Naive thymus-derived CD8-positive, alpha-beta T cell (primary cell): Measurements from ENCODE around the gene ESAM. TPM values are rescaled to one million over a fixed set of nuclear protein-coding genes. Genes with fewer than 3 reads are reported as not detected.

Experiments used
- ATAC-seq, 2 donors: fragments of 150-1000 bp; cut with Tn5 transposase in 1 of 2; sonication (Bioruptor Pico), chemical (Tn5 transposase) in 1 of 2; 1 replicate in 1 of 2; 2 replicates in 1 of 2; pipeline ENCODE4 v1.10.0; 2021; ENCODE audit warnings: mild to moderate bottlenecking in 2 of 2, moderate library complexity in 2 of 2
- POLR2A ChIA-PET: fragments of 350-600 bp; sonication (Branson Sonifier 250); formaldehyde crosslinking; loops from one replicate; lab custom pipeline; 2021; ENCODE audit warnings: antibody characterized with exemption; lab: Charles Lee
- DNase-seq, 10 donors: peaks; one replicate each; pipeline versions ENCODE4 v3.0.0 to v3.0.0-alpha.2; 2020 to 2022
- H3K27ac Mint-ChIP-seq, 10 donors: one replicate each; pipeline ENCODE4 v1.8.0; 2020 to 2022; ENCODE audit warnings: mild to moderate bottlenecking in 10 of 10, mixed read lengths in 10 of 10, moderate library complexity in 4 of 10, inconsistent platforms in 1 of 10
- H3K27me3 Mint-ChIP-seq, 5 donors: one replicate each; pipeline ENCODE4 v1.8.0; 2021 to 2022; ENCODE audit warnings: mixed read lengths in 5 of 5
- H3K36me3 Mint-ChIP-seq, 3 donors: one replicate each; pipeline ENCODE4 v1.8.0; 2020 to 2022; ENCODE audit warnings: mixed read lengths in 3 of 3, mild to moderate bottlenecking in 2 of 3, inconsistent platforms in 1 of 3
- H3K4me1 Mint-ChIP-seq, 4 donors: one replicate each; pipeline ENCODE4 v1.8.0; 2021 to 2022; ENCODE audit warnings: mixed read lengths in 4 of 4
- H3K4me3 Mint-ChIP-seq, 10 donors: one replicate each; pipeline ENCODE4 v1.8.0; 2020 to 2022; ENCODE audit warnings: mild to moderate bottlenecking in 10 of 10, mixed read lengths in 10 of 10, moderate library complexity in 6 of 10, inconsistent platforms in 1 of 10
- H3K9me3 Mint-ChIP-seq, 9 donors: one replicate each; pipeline ENCODE4 v1.8.0; 2020 to 2022; ENCODE audit warnings: mixed read lengths in 9 of 9, mild to moderate bottlenecking in 3 of 9, inconsistent platforms in 1 of 9, moderate library complexity in 1 of 9
- polyA plus RNA-seq, 3 donors: library from polyadenylated mRNA; unstranded; fragments of 300-500 nt; fragmentation: Illumina TruSeq; gene quantifications; one replicate each; pipeline ENCODE4 v1.2.3, GENCODE V29; 2021
- total RNA-seq, 8 experiments: library from RNA in 2 of 8; stranded (reverse) in 2 of 8; gene quantifications; one replicate each; pipeline ENCODE4 v1.2.3 and lab custom pipeline; 2021 to 2026

ESAM gene
- total RNA-seq (1 to 10 TPM; 2.8 to 3.0 TPM), polyA plus RNA-seq (1 to 10 TPM; 1.9 to 2.6 (median 2.5) TPM), total RNA-seq (lab: John Stamatoyannopoulos, UW) (0.45 to 3.4 (median 1.2) reads per million in 6 experiments)

GRCh38 chr11:124762105-124762623 lies at the start of gene ESAM:
ESAM (minus strand) TSS chr11:124762290; CDS start chr11:124762154, 136 bp downstream.
- Mint-ChIP-seq H3K4me3 (peak within 1 kb of the TSS; percentile 88 to 99 (median 97)), H3K27ac (peak within 1 kb of the TSS; percentile 19 to 92 (median 87)), H3K4me1 (peaks cover 13 to 45% (median 39%) of the 10 kb centered on the region in 4 donors), H3K27me3 (peaks cover 13 to 43% (median 21%) of the 10 kb centered on the region in 5 donors), H3K36me3 (peaks cover 0 to 15% (median 0%) of the 10 kb centered on the region in 3 donors), H3K9me3 (no peaks in the 10 kb centered on the region)
- DNase-seq (peak; percentile 46 to 81 (median 62)), ATAC-seq (peak; percentile 67 to 74)
- POLR2A ChIA-PET, result interaction anchor here (1.0 to 4.6 kb wide), 8 partner anchors 10 to 92 kb away, joined by 3 to 51 read pairs (median 10); partner anchors contain the start of genes MSANTD2, SIAE, SPA17 and VSIG2

GRCh38 chr11:124811399-124812125 lies 49.5 kb upstream of the ESAM start:
- Mint-ChIP-seq H3K4me3 (no peak overlapping the region), H3K27me3 (peaks cover 10 to 35% (median 24%) of the 10 kb centered on the region in 5 donors), H3K4me1 (no peaks in the 10 kb centered on the region), H3K36me3 (peaks cover 0 to 15% (median 2%) of the 10 kb centered on the region in 3 donors), H3K27ac (no peak overlapping the region), H3K9me3 (no peaks in the 10 kb centered on the region)
- ATAC-seq (no peak), DNase-seq (no peak)
- POLR2A ChIA-PET, result no interaction called here

GRCh38 chr11:124807660-124808270 lies 45.7 kb upstream of the ESAM start:
- POLR2A ChIA-PET, result no interaction called here
- no peaks in the 10 kb centered on the region for H3K9me3 Mint-ChIP-seq
- H3K36me3 Mint-ChIP-seq, result peaks cover 0 to 24% (median 8%) of the 10 kb centered on the region in 3 donors
- DNase-seq, result no peak
- no peak overlapping the region for H3K27ac Mint-ChIP-seq
- ATAC-seq, result no peak
- H3K4me1 Mint-ChIP-seq, result peaks cover 0 to 1% (median 0%) of the 10 kb centered on the region in 4 donors
- H3K27me3 Mint-ChIP-seq, result peaks cover 0 to 6% (median 4%) of the 10 kb centered on the region in 5 donors
- H3K4me3 Mint-ChIP-seq, result peak overlapping the region in 1 of 10 donors; percentile 28

GRCh38 chr11:124807201-124807600 lies 45.1 kb upstream of the ESAM start:
- Mint-ChIP-seq H3K27ac (no peak overlapping the region), H3K9me3 (no peaks in the 10 kb centered on the region), H3K4me1 (peaks cover 0 to 1% (median 0%) of the 10 kb centered on the region in 4 donors), H3K27me3 (peaks cover 0 to 6% (median 2%) of the 10 kb centered on the region in 5 donors), H3K4me3 (no peak overlapping the region), H3K36me3 (peaks cover 0 to 24% (median 8%) of the 10 kb centered on the region in 3 donors)
- DNase-seq (no peak), ATAC-seq (no peak)
- POLR2A ChIA-PET, result interaction anchor here (0.7 kb wide), 1 partner anchor 64 kb away, joined by 3 read pairs; no protein-coding TSS in a partner anchor

- H3K36me3 Mint-ChIP-seq, result peaks cover 0 to 24% (median 8%) of the 10 kb centered on the region in 3 donors
- no peak overlapping the region for H3K4me3 Mint-ChIP-seq
- peaks cover 0 to 8% (median 4%) of the 10 kb centered on the region in 4 donors for H3K4me1 Mint-ChIP-seq
- ATAC-seq (no peak), DNase-seq (no peak)
- H3K27ac Mint-ChIP-seq, result no peak overlapping the region
- POLR2A ChIA-PET, result no interaction called here
- H3K27me3 Mint-ChIP-seq, result peaks cover 0 to 2% (median 0%) of the 10 kb centered on the region in 5 donors
- H3K9me3 Mint-ChIP-seq, result no peaks in the 10 kb centered on the region
Observed at GRCh38 chr11:124804884-124805283, 42.8 kb upstream of the ESAM start.

GRCh38 chr11:124801636-124802312 lies 39.7 kb upstream of the ESAM start:
- Mint-ChIP-seq H3K4me3 (peak overlapping the region in 9 of 10 donors; percentile 34 to 93 (median 60)), H3K36me3 (peaks cover 0 to 16% (median 6%) of the 10 kb centered on the region in 3 donors), H3K9me3 (no peaks in the 10 kb centered on the region), H3K27me3 (peaks cover 0 to 2% (median 0%) of the 10 kb centered on the region in 5 donors), H3K4me1 (peaks cover 15 to 26% (median 21%) of the 10 kb centered on the region in 4 donors), H3K27ac (peak overlapping the region in 9 of 10 donors; percentile 35 to 91 (median 69))
- POLR2A ChIA-PET, result interaction anchor here (0.5 to 4.4 kb wide), 6 partner anchors 34 to 179 kb away, joined by 3 to 23 read pairs (median 4); partner anchors contain the start of gene CCDC15
- DNase-seq, result no peak
- no peak for ATAC-seq

GRCh38 chr11:124801014-124801413 lies 38.9 kb upstream of the ESAM start:
- Mint-ChIP-seq H3K27ac (peak overlapping the region; percentile 64 to 96 (median 94)), H3K9me3 (no peaks in the 10 kb centered on the region), H3K36me3 (peaks cover 0 to 10% (median 6%) of the 10 kb centered on the region in 3 donors), H3K4me3 (peak overlapping the region; percentile 80 to 97 (median 88)), H3K4me1 (peaks cover 15 to 31% (median 23%) of the 10 kb centered on the region in 4 donors), H3K27me3 (peaks cover 0 to 2% (median 0%) of the 10 kb centered on the region in 5 donors)
- POLR2A ChIA-PET, result interaction anchor here (0.7 to 4.4 kb wide), 14 partner anchors 35 to 311 kb away, joined by 3 to 23 read pairs (median 5); partner anchors contain the start of genes CCDC15, SIAE, SPA17 and TMEM218
- ATAC-seq (no peak), DNase-seq (no peak)

- Mint-ChIP-seq H3K36me3 (peaks cover 0 to 7% (median 3%) of the 10 kb centered on the region in 3 donors), H3K4me1 (peaks cover 15 to 34% (median 23%) of the 10 kb centered on the region in 4 donors), H3K4me3 (peak within 1 kb of the TSS; percentile 87 to 98 (median 95)), H3K27me3 (peaks cover 0 to 2% (median 0%) of the 10 kb centered on the region in 5 donors), H3K9me3 (no peaks in the 10 kb centered on the region), H3K27ac (peak within 1 kb of the TSS; percentile 91 to 99 (median 96))
- DNase-seq, result peak; percentile 57 to 83 (median 76)
- POLR2A ChIA-PET, result interaction anchor here (0.7 to 4.4 kb wide), 16 partner anchors 34 to 311 kb away, joined by 3 to 23 read pairs (median 4); partner anchors contain the start of genes CCDC15, SIAE, SPA17 and TBRG1
- ATAC-seq, result peak; percentile 83 to 88
Observed at GRCh38 chr11:124800226-124800929, 38.3 kb upstream of the ESAM start, which contains the start of gene MSANTD2. MSANTD2 (minus strand) TSS chr11:124800406; CDS start chr11:124800380, 26 bp downstream.

- peak overlapping the region; percentile 87 to 98 (median 95) for H3K4me3 Mint-ChIP-seq
- no peaks in the 10 kb centered on the region for H3K27me3 Mint-ChIP-seq
- peaks cover 15 to 34% (median 24%) of the 10 kb centered on the region in 4 donors for H3K4me1 Mint-ChIP-seq
- peak overlapping the region; percentile 91 to 99 (median 96) for H3K27ac Mint-ChIP-seq
- DNase-seq, result peak; percentile 17 to 58 (median 47)
- peak; percentile 65 to 67 for ATAC-seq
- POLR2A ChIA-PET, result interaction anchor here (0.6 to 4.4 kb wide), 15 partner anchors 33 to 312 kb away, joined by 3 to 23 read pairs (median 6); partner anchors contain the start of genes CCDC15, SIAE, SPA17 and TBRG1
- H3K36me3 Mint-ChIP-seq, result peaks cover 0 to 4% (median 0%) of the 10 kb centered on the region in 3 donors
- no peaks in the 10 kb centered on the region for H3K9me3 Mint-ChIP-seq
Observed at GRCh38 chr11:124799348-124800225, 37.5 kb upstream of the ESAM start.

GRCh38 chr11:124798991-124799347 lies 36.9 kb upstream of the ESAM start:
- ATAC-seq, result no peak
- H3K27me3 Mint-ChIP-seq, result no peaks in the 10 kb centered on the region
- peak overlapping the region; percentile 87 to 98 (median 95) for H3K4me3 Mint-ChIP-seq
- H3K4me1 Mint-ChIP-seq, result peaks cover 15 to 36% (median 25%) of the 10 kb centered on the region in 4 donors
- no peaks in the 10 kb centered on the region for H3K9me3 Mint-ChIP-seq
- H3K36me3 Mint-ChIP-seq, result peaks cover 0 to 4% (median 0%) of the 10 kb centered on the region in 3 donors
- POLR2A ChIA-PET, result interaction anchor here (0.6 to 4.4 kb wide), 6 partner anchors 32 to 155 kb away, joined by 3 to 23 read pairs (median 8); partner anchors contain the start of genes CCDC15 and SPA17
- peak overlapping the region; percentile 91 to 99 (median 96) for H3K27ac Mint-ChIP-seq
- peak in 1 of 10 donors; percentile 2 for DNase-seq
